ENCODE measurements around the gene RTN4R.
A peak's percentile ranks its signal among the peaks of the same experiment; 100 is the strongest.
"Not testable (repeated sequence)": the region's sequence is repeated elsewhere in the genome, so short reads cannot be mapped to it uniquely, and the experiment has no call there.

RTN4R gene

DNA sequence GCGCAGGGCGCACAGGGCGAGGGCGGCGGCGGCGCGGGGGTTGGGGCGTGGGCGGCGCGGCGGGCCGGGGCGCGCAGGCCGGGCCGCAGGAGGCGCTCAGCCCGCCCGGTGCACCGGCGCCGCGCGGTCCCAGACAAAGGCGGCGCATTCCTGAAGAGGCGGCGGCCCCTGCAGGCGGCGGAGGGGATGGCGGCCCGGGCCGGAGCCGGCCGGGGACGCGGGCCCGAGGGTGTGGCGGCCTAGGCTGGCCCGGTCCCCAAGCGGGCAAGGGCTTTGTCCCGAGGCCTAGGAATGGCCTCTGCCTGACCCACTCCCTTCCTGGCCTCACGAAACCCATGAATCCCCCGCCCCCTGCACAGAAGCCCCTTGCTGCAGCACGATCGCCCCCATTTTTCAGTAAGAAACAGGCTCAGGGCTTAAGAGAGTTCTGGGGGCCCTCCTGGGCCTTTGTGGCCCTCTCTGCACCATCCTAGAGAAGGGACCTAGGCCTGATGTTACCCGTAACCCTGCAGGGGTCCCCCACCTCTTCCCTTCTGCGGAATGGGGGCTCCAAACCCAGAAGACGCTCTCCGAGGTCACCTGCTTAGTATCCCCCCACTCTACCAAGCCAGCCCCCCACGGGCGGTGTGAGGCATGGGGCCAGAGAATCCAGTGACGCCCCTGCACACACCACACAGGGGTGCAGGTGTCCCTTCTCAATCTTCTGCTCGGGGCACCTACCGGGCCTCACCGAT lies at the start of gene RTN4R:
RTN4R (minus strand) TSS at position 40 of the 734 bp plus-strand sequence. CDS start 226 bp downstream, outside the sequence.
- peak; percentile 57 for DNase-seq

DNA sequence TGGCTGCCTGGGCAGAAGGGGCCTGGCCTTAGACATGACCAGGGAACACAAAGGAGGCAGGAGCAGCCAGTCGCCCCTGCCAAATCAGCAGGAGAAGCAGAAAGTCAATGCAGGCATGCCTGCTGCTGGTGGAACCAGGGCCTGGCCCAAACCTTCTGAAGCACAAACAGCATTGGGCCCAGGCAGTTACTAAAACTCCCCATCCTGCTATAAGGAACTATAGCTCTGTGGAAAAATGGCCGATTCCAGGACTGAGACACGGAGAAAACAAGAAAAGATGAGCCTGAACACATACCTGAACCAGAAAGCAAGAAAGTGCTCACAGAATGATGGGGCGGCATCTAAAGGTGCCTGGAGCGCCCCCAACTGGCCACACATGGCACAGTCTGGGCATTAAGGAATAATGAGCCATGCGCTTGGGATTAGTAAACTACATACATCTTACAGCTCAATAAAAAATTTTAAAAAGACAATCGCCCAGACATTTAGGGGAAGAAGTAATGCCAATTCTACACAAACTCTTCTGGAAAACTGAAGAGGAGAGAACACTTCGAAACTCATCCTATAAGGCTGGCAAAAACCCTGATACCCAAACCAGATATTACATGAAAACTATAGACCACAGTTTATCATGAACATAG lies 49.4 kb upstream of the RTN4R start:
- DNase-seq, result peak; percentile 38

DNA sequence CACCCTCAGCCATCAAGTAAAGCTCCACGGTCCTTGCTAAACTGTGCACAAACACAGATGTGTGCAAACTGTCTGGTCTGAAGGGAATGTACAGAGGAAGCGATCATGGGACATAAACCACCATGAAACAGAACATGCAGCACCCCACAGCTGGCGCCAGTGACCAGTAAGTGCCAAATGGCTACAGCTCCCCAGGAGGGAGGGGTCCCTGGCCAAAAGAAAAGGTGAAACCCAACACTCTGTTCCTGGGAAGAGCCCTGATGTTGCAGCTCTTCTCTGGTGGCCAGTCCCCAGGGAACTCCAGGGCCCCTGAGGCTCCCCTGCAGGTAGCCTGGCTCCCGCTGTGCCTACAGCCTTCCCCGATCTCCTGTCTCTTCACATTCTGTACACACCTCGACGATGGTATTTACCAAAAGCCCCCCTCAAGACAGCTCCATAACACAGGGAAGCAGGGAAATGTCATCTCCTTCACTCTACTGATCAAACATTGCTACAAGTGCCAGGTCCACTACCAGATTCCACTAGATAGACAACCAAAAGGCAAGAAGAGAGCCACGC lies 48.8 kb upstream of the RTN4R start:
- DNase-seq, result no peak

DNA sequence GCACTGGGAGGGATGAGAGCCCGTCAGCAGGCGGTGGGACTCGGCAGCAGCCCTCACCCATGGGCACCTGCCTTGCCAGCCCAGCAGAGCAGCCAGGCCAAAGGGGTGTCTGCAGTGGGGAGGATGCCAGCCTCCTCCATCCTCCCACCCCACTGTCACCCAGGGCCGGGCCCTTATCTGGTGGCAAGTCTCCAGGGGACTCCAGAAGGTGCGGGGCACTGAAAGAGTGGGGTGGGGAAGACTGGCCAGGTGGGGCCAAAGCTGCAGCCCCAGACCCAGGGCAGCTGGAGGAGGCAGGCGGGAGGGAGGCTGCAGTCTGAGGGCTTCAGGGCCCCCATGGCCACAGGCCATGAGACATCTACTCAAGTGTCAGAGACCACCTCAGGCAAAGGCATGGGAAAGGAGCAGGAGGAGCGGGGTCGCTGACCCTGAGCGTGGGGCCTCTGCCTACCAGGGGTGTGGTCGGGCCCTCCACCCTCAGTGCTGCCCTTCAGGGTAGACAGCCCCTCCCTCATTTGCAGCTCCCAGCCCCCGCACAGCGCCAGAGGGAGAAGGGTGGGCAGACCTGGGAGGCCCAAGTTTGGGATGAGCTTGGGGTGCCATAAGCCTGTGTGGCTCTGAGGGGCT lies 48.2 kb upstream of the RTN4R start:
- no peak for DNase-seq

DNA sequence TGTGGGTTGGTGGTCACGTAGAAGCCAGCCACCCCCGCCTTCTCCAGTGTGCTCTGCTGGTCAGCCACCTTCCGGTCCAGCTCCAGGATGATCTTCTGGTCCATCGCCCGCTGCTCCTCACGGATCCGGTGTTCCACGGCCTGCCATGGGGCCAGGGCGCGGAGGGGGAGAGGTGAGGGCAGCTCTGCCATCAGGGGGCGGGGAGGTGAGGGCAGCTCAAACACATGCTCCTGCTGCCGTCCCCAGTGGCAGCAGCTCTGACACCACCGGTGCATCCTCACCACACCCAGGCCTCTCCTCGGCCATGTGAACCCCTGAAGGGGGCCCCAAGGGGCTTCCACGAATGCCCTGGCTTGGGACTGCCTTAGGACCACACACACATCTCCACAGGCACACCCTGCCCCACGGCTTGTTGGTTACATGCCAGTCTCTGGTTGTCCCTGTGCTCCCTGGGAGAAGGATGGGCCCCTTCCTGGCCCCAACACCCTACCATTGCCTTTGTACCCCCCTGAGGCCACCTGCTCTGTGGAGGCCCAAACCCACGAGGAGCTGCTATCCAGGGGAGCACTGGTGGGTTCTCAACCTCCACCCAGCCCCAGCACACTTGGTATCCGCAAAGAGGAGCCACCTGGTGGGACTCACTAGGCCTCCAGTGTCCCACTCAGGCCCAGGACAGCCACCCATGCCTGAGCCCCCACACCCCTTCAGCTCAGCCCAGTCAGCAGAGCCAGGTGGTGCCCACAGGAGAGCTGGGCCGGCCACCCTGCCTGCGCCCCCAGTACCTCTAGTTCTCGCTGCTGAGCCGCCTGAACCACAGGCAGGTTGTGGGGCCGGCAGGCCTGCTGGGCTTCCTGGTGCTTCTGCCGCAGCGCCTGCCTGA lies 47.5 kb upstream of the RTN4R start:
- DNase-seq, result no peak

DNA sequence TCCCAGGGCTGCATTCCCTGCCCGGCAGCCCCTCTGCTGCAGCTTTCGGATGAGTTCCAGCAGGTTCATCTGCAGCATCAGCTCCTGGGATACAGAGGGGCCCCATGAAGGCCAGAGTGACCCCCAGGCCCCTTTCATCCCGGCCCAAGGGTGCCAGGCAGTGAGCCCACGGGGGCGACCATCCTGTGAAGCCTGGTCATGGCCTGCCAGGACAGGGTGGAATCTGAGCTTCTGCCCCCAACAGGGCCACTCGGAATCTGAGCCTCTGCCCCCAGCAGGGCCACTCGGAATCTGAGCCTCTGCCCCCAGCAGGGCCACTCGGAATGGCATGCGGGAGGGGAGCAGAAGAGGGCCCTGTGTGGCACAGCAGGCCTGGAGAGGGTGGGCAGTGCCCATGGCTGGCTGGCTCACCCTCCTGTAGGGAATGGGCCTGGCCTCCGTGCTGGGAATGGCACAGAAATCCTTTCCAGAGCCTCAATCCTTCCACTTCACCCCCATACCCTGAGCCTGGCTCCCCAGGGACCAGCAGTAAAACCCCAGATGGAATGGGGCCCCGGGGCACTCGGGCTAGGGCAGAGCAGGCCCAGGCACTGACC lies 46.7 kb upstream of the RTN4R start:
- DNase-seq, result not testable (repeated sequence)

DNA sequence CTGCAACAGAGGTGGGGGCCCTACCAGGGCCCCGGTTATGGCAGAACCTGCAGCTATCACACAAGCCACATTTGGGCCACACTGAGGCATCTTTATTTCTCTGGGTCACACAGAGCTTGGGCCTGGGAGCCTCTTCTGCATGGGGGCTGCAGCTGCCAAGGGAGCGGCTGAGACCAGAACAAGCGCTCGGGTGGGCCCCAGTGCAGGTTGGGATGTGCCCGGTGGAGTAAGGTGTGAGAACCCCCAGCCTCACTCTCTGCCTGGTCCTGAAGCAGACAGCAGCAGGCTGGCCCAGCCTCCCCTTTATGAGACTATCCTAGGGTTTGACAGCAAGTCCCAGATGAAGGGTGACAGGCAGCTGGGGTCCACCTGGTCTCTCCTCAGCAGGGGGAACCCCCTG lies 46.1 kb upstream of the RTN4R start:
- DNase-seq, result not testable (repeated sequence)

DNA sequence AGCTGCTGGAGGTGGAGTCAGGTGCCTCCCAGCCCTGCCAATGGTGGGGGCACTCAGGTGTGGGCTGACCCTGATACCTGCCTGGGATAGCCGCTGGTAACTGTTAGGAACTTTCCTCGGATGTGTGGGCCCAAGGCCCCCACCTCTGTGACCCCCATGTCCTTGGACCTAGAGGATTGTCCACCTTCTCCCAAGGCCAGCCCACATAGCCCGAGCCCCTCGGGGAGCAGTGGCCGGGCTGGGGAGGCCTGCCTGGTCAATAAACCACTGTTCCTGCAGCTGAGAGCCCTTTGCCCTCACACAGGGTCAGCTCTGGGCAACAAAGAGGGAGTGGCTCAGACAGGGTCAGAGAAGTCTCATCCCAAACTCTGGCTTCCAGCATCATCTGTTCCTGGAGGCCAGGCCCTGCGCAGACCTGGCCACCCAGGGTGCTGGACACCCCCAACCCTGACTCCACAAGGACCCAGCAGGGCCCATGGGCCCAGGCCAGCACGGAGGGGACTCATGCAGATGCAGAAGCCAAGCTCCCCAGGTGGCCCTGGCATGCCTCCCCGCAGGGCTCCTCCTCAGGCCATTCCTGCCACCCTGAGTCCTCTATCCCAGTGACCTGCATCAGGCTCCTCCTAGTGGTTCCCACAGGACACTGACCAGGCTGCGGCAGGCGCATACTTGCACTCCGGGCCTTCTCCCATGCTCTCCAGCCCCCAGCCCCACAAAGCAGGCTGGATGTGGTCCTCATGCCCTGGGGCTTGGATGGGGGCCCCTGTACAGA lies 45.4 kb upstream of the RTN4R start:
- not testable (repeated sequence) for DNase-seq

DNA sequence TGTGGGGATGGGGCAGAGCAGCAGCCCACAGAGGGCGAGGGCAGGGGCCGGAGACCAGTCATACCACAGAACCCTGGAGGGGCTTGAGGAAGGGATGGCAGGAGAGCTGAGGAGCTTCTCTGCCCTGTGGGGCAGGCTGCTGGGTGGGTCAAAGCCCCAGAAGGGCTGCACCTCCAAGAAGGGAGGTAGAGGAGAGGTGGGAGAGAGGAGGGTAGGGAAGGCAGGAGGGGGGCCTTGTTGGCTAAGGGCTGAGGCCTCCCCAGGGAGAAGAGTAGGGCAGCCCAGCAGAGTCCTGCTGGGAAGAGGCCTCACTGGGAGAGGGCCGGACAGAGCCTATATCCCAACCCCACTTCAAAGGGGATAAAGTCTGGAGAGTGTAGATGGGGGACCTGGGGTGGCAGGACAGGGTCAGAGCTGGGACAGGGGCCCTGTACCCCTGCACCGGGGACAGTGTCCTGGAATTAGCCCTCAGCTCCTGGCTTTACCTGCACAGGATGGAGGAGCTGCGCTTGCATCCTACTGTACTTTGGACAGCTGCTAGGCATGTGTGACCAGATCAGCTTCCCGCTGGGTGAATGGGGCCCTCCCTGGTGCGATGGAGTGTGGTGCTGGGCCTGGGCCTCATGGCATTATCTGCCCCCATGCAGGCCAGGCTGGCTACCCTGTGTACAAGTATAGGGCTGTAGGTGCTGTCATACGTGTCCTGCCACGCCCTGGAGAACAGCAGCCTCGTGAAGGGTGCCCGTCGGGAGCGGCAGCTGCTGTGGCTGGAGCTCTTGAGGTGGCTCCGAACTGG lies 44.5 kb upstream of the RTN4R start:
- no peak for DNase-seq

DNA sequence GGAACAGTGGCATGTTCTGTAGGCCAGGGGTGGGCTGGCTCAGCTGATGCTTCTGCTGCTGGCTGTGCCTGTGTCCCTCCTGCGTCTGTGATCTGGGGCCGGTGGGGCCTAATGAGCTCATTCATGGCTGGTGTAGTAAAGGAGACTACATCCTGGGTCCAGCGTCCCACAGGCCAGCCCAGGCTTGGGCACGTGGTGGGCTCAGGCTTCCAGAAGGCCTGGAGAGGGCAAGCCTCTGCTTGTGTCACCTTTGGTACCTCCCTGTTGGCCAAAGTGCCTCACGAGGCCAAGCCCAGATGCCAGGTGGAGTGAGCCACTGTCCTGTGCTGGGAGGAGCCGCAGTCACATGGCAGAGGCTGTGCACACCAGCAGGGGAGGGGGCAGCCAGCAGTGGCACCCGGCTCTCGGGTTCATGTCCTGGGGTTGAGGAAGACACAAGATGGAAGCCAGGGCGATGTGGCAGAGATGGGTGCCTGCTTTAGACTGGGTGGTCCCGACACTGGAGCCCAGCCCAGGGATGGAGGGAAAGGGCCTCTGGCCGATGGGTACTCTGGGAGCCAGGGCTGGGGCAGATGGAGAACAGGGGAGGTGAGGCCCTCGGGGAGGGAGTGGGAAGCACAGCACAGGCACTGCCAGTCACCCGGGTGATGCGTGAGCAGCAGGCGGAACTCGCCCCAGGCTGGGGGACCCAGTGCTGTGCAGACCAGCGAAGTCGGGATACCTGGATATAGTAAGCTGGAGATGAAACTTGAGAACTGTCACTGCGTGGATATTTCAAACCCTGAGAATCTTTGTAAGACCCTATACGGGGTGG lies 43.3 kb upstream of the RTN4R start:
- DNase-seq, result not testable (repeated sequence)

DNA sequence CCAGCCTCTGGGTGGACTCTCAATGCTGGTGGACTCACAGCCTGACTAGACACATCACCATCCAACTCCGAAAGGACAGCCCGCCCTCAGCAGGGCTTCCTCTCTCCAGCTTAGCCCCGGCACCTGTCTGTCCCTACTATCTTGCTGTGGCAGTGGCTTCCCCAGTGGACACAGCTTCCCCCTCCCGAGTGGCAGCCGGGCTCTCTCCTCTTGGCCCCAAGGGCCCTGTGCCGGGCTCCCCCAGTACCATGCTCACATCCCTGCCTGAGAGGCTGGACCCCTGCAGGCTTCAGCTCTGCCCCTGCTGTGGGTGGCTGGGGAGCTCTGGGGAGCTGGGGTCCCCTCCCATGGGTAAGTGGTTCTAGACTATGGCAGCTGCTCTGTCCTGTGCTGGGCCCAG lies 42.7 kb upstream of the RTN4R start:
- DNase-seq, result not testable (repeated sequence)

DNA sequence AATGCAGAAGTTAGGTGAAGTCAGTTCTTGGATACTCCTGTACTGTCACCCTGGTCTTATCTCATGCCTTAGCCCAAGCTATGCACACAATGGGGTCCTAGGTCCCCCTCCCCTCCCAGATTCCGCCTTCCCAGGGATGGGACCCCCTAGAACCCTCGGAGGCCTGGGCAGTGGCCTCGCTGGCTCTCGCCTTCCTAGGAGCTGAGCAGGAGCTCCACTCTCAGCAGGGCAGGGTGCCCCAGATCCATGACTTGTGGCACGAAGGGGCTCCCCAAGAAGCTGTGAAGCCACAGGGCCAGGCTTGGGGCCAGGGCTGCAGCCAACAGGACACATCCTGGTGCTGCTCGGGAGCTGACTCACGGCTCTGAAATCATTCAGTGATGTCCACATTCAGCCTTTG lies 42.1 kb upstream of the RTN4R start:
- not testable (repeated sequence) for DNase-seq

DNA sequence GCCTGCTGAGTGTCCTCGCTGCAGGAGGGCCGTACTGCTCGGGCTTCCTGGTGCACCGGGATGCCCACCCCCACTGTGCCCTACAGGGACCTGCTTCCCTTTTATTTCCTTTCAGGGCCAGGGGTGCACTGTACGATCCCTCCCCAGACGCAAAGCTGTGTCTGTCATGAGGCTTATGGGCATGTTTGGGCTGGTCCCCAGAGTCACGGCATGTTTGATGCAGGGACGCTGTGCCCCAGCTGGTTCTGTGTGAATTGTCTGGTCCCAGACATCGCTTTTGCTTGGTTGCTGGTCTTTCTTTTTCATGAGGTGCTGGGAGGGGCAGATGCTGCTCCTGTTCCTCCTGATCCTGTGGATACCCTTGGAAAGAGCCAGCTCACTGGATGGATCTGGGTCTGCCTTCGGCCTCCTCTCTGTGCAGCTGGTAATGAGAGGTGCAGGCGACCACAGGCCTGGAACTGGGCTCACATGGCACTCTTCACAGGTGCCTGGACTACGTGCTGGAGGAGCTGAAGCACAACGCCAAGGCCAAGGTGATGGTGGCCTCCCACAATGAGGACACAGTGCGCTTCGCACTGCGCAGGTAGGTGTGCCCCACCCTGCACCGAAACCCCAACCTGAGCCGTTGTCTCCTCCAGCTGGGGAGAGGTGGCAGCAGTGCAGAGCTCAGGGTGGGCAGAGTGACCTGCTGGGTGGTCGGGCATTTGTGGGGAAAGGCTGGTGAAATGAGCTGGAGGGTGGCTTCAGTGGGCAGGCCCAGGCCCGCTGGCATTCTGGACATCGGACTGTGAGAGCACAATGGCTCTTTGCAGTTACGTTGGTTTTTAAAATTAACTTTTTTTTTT lies 40.9 kb upstream of the RTN4R start:
- DNase-seq, result not testable (repeated sequence)

DNA sequence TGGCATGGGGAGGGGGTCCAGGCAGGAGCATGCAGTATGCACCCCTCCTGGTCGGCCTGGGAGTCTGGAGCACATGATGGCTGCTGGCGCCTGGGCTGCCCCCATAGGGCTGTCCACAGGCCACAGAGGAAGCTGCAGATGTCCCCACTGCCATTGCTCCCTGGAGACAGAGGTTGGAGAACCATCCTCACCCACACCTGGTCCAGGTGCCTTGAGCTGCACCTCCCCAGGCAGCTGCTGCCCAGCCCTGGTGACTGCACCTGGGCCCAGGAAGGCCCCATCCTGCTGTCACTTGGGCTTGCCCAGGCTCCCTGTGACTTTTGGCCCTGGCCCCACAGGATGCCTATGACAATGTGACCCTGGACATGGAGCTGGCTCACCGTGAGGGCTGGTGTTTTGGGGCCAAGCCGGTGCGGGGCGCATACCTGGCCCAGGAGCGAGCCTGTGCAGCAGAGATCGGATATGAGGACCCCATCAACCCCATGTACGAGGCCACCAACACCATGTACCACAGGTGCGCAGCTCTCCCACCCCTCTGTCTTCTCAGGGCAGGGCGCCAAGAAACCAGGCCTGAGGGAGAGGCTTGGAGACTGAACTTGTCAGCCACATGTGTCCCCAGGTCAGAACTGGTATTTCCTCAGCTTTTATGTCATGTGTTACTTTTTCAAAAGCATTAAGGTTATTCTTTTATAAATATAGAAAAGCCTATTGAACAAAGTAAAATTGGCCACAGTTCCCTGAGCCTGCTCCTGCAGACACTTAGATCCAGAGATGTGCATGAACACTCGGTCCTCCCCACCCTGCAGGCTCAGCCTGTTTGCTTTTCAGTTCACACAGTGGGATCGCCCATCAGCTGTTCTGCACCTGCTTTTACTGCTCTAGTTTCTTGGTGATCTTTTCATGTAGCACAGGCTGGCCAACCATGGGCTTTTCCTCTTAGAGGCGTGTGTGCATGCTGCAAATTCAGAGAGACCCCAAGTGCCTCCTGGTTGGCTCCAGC lies 39.6 kb upstream of the RTN4R start:
- DNase-seq, result not testable (repeated sequence)

DNA sequence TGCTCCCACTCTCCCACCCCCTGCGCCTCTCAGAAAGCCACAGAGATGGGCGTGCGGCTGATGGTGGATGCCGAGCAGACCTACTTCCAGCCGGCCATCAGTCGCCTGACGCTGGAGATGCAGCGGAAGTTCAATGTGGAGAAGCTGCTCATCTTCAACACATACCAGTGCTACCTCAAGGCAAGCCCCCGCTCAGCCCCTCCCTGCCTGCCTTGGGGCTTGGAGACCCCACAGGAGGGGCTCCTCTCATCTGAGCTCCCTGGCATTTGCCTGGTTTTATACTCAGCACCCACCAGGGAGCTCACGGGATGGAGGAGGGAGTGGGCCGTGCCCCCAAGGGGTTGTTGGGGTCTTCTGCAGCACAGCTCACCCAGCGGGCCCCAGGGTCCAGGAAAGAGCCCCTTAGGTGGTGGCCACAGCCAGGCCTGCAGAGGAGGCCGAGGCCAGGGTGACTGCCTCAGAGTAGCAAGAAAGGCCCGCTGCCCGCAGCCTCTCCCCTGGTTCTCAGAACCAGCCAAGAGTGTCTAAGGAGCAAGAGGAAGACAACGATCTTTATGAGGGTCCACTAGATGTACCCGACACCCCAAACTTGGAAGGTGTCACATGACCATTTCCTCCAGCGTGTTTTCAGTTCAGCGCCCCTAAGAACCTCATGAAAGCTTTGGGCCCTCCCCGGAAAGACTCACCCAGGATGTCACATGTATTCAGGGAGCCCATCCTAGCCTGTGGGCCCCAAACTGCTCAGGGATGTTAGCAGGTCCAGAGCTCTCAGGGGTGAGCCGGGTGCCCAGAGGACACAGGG lies 38.7 kb upstream of the RTN4R start:
- not testable (repeated sequence) for DNase-seq

DNA sequence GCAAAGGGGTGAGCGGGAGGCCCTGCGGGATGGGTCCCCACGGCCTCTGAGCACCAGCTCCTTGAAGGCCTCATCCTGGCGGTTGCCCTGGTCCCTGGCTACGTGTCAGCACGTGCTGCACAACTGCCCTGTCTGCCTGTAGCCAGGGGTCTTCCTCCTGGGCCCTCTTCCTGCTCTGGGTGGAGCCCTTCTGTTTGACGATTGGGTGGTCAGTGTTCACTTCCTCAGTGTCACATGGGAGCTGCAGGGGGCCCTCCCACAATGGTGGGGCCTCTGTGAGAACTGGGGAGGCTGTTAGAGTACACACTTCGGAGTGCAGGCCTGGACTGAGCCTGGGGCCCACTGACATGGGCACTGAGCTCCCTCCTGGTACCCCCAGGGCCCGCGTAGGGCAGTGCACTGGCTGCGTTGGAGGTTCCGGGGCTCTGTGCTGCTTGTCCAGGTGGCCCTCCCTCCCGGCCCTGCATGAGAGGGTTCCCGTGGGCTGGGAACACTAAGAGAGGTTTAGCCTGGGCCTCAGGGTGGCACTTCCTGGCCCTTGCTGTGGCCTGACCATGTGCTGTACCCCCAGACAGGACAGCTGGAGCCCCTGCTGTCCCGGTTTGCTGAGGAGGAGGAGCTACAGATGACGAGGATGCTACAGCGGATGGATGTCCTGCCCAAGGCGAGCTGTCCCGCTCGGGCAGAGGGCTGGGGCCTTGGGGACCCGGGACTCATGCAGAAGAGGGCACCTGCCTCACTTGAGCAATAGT lies 38.0 kb upstream of the RTN4R start:
- no peak for DNase-seq
